ENCODE data around the gene ZMIZ1. TPM values are rescaled to one million over a fixed set of nuclear protein-coding genes. Genes with fewer than 3 reads are reported as not detected.
A peak's percentile ranks its signal among the peaks of the same experiment; 100 is the strongest.

ZMIZ1 gene
- total and polyA plus RNA-seq, 2 experiments from 2014 or later, result 48.2 to 78.8 TPM

GRCh38 chr10:79133416-79133815 is 64.7 kb downstream of the ZMIZ1 start:
- Histone ChIP-seq H3K27me3 (no peaks in the 10 kb centered on the region), H3K4me3 (no peak overlapping the region), H3K36me3 (no peaks in the 10 kb centered on the region), H3K9me3 (ENCODE audit: low read depth) (no peaks in the 10 kb centered on the region), H3K27ac (peak overlapping the region; percentile 99), H3K4me1 (ENCODE audit: low read depth) (peaks cover 96% of the 10 kb centered on the region)
- DNase-seq (ENCODE audit: low read depth in 1 of 2, low spot score in 1 of 2), result no peak
- no peak for TF ChIP-seq CTCF (IDR thresholded peaks at IDR 0.05; ENCODE audit: low read depth, low read length)

GRCh38 chr10:79135790-79136189 is 67.0 kb downstream of the ZMIZ1 start:
- TF ChIP-seq CTCF (IDR thresholded peaks at IDR 0.05; ENCODE audit: low read depth, low read length), result no peak
- H3K9me3 ChIP-seq (ENCODE audit: low read depth), result no peaks in the 10 kb centered on the region
- DNase-seq (ENCODE audit: low read depth in 1 of 2, low spot score in 1 of 2), result no peak
- peak overlapping the region; percentile 99 for H3K27ac ChIP-seq
- no peaks in the 10 kb centered on the region for H3K27me3 ChIP-seq
- H3K36me3 ChIP-seq, result peaks cover 12% of the 10 kb centered on the region
- peaks cover 92% of the 10 kb centered on the region for H3K4me1 ChIP-seq (ENCODE audit: low read depth)
- no peak overlapping the region for H3K4me3 ChIP-seq

GRCh38 chr10:79136236-79137005 is 67.7 kb downstream of the ZMIZ1 start:
- Histone ChIP-seq H3K4me3 (no peak overlapping the region), H3K4me1 (ENCODE audit: low read depth) (peaks cover 92% of the 10 kb centered on the region), H3K36me3 (peaks cover 13% of the 10 kb centered on the region), H3K9me3 (ENCODE audit: low read depth) (no peaks in the 10 kb centered on the region), H3K27ac (peak overlapping the region; percentile 99), H3K27me3 (no peaks in the 10 kb centered on the region)
- TF ChIP-seq CTCF (IDR thresholded peaks at IDR 0.05; ENCODE audit: low read depth, low read length), result no peak
- no peak for DNase-seq (ENCODE audit: low read depth in 1 of 2, low spot score in 1 of 2)

GRCh38 chr10:79137300-79137756 is 68.6 kb downstream of the ZMIZ1 start:
- H3K27ac ChIP-seq, result peak overlapping the region; percentile 99
- H3K4me3 ChIP-seq, result no peak overlapping the region
- H3K9me3 ChIP-seq (ENCODE audit: low read depth), result no peaks in the 10 kb centered on the region
- DNase-seq (ENCODE audit: low read depth in 1 of 2, low spot score in 1 of 2), result no peak
- H3K36me3 ChIP-seq, result peaks cover 13% of the 10 kb centered on the region
- TF ChIP-seq CTCF (IDR thresholded peaks at IDR 0.05; ENCODE audit: low read depth, low read length), result no peak
- peaks cover 92% of the 10 kb centered on the region for H3K4me1 ChIP-seq (ENCODE audit: low read depth)
- no peaks in the 10 kb centered on the region for H3K27me3 ChIP-seq

DNA sequence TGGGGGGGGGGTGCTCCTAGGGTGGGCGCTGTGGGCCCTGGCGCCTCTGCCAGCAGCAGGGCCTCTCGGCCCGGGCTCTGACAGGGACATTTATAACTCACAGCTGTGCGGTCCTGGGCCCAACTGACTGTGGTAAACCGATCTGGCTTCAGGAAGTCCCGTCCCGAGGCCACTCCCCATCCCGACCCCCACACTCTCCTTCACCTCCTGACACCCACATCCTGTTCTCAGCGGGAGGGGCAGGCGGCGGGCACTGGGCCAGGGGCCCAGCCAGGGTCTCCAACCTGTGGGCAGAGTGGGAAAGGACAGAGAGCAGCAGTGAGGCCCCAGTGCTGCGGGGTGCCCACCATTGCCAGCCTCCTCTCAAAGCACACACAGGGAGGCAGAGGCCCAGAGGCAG is 69.1 kb downstream of the ZMIZ1 start:
- peak in 1 of 2 donors; percentile 52 for DNase-seq (ENCODE audit: low read depth in 1 of 2, low spot score in 1 of 2)
- peak overlapping the region; percentile 99 for H3K27ac ChIP-seq
- H3K27me3 ChIP-seq, result no peaks in the 10 kb centered on the region
- H3K4me3 ChIP-seq, result no peak overlapping the region
- H3K4me1 ChIP-seq (ENCODE audit: low read depth), result peaks cover 93% of the 10 kb centered on the region
- no peak for TF ChIP-seq CTCF (IDR thresholded peaks at IDR 0.05; ENCODE audit: low read depth, low read length)
- peaks cover 13% of the 10 kb centered on the region for H3K36me3 ChIP-seq
- H3K9me3 ChIP-seq (ENCODE audit: low read depth), result no peaks in the 10 kb centered on the region

Data from cardiac muscle cell (in vitro differentiated cells and primary cell).